H9 (cell line): Measurements from ENCODE around the gene DOCK11. TPM values are rescaled to one million over a fixed set of nuclear protein-coding genes. Genes with fewer than 3 reads are reported as not detected.
A peak's percentile ranks its signal among the peaks of the same experiment; 100 is the strongest.

Source experiments
- DNase-seq: peaks from one replicate; pipeline ENCODE4 v3.0.0-alpha.2; 2017
- H2AFZ ChIP-seq: one replicate; pipeline ENCODE4 v1.6.1; 2013; ENCODE audit warnings: mild to moderate bottlenecking, low read length, control low read depth, moderate library complexity
- H2AK5ac ChIP-seq: 2 replicates; pipeline ENCODE4 v1.6.1; 2013; ENCODE audit warnings: low read length, control low read depth, mixed read lengths; ENCODE audit not compliant: insufficient read length
- H2BK120ac ChIP-seq: one replicate; pipeline ENCODE4 v1.6.1; 2013; ENCODE audit warnings: low read depth, mild to moderate bottlenecking, low read length, control low read depth, inconsistent platforms; ENCODE audit not compliant: poor library complexity, severe bottlenecking
- H2BK12ac ChIP-seq: 2 replicates; pipeline ENCODE4 v1.6.1; 2013; ENCODE audit warnings: low read length, control low read depth, mixed read lengths, low read depth; ENCODE audit not compliant: insufficient read length
- H2BK15ac ChIP-seq: 2 replicates; pipeline ENCODE4 v1.6.1; 2013; ENCODE audit warnings: low read depth, low read length, control low read depth
- H2BK20ac ChIP-seq: one replicate; pipeline ENCODE4 v1.6.1; 2013; ENCODE audit warnings: low read depth, mild to moderate bottlenecking, low read length, control low read depth, inconsistent platforms; ENCODE audit not compliant: poor library complexity, severe bottlenecking
- H2BK5ac ChIP-seq: 2 replicates; pipeline ENCODE4 v1.6.1; 2013; ENCODE audit warnings: low read length, control low read depth, mixed read lengths; ENCODE audit not compliant: insufficient read length
- H3K14ac ChIP-seq: 2 replicates; pipeline ENCODE4 v1.6.1; 2013; ENCODE audit warnings: low read length, control low read depth; ENCODE audit not compliant: insufficient read depth
- H3K18ac ChIP-seq: 2 replicates; pipeline ENCODE4 v1.6.1; 2013; ENCODE audit warnings: low read depth, mild to moderate bottlenecking, mixed read lengths, low read length, control low read depth; ENCODE audit not compliant: insufficient read length
- H3K23ac ChIP-seq: 2 replicates; pipeline ENCODE4 v1.6.1; 2013; ENCODE audit warnings: low read length, control low read depth, mixed read lengths, low read depth; ENCODE audit not compliant: insufficient read length
- H3K23me2 ChIP-seq: 2 replicates; pipeline ENCODE4 v1.6.1; 2013; ENCODE audit warnings: low read depth, mild to moderate bottlenecking, mixed read lengths, low read length, control low read depth; ENCODE audit not compliant: insufficient read length, poor library complexity, severe bottlenecking
- H3K27ac ChIP-seq: 2 replicates; pipeline ENCODE4 v1.5.1; 2013; ENCODE audit warnings: low read length, control low read depth, mixed read lengths, low read depth; ENCODE audit not compliant: insufficient read length
- H3K27me3 ChIP-seq: 2 replicates; pipeline ENCODE4 v1.6.1; 2013; ENCODE audit warnings: low read length, control low read depth, inconsistent platforms; ENCODE audit not compliant: insufficient read depth
- H3K4ac ChIP-seq: 2 replicates; pipeline ENCODE4 v1.6.1; 2013; ENCODE audit warnings: low read depth, mild to moderate bottlenecking, control low read depth, inconsistent platforms, low read length, moderate library complexity
- H3K4me1 ChIP-seq: 2 replicates; pipeline ENCODE4 v1.6.1; 2013; ENCODE audit warnings: low read length, control low read depth, inconsistent platforms; ENCODE audit not compliant: insufficient read depth
- H3K4me2 ChIP-seq: 2 replicates; pipeline ENCODE4 v1.6.1; 2013; ENCODE audit warnings: low read length, control low read depth, mixed read lengths; ENCODE audit not compliant: insufficient read length, insufficient read depth
- H3K56ac ChIP-seq: 2 replicates; pipeline ENCODE4 v1.6.1; 2013; ENCODE audit warnings: low read depth, mild to moderate bottlenecking, mixed read lengths, low read length, control low read depth; ENCODE audit not compliant: insufficient read length
- H3K79me1 ChIP-seq: 2 replicates; pipeline ENCODE4 v1.6.1; 2013; ENCODE audit warnings: low read depth, mild to moderate bottlenecking, moderate library complexity, low read length, control low read depth, inconsistent platforms; ENCODE audit not compliant: insufficient read depth, poor library complexity, severe bottlenecking
- H3K79me2 ChIP-seq: 2 replicates; pipeline ENCODE4 v1.6.1; 2013; ENCODE audit warnings: low read length, control low read depth, inconsistent platforms; ENCODE audit not compliant: insufficient read depth
- H3K9ac ChIP-seq: 2 replicates; pipeline ENCODE4 v1.6.1; 2013; ENCODE audit warnings: low read length, control low read depth, mixed read lengths; ENCODE audit not compliant: insufficient read length; ENCODE audit errors: extremely low read depth
- H3K9me3 ChIP-seq: one replicate; pipeline ENCODE4 v1.6.1; 2013; ENCODE audit warnings: low read depth, low read length, inconsistent platforms; ENCODE audit not compliant: control insufficient read depth
- H3T11ph ChIP-seq: one replicate; pipeline ENCODE4 v1.6.1; 2013; ENCODE audit warnings: mild to moderate bottlenecking, low read length, control low read depth, inconsistent platforms
- H4K20me1 ChIP-seq: one replicate; pipeline ENCODE4 v1.6.1; 2013; ENCODE audit not compliant: control insufficient read depth, insufficient read length, insufficient read depth
- H4K5ac ChIP-seq: 2 replicates; pipeline ENCODE4 v1.6.1; 2013; ENCODE audit warnings: low read depth, mild to moderate bottlenecking, mixed read lengths, low read length, control low read depth; ENCODE audit not compliant: insufficient read length
- H4K8ac ChIP-seq: replicated peaks from 2 replicates; pipeline ENCODE4 v1.6.1; 2013; ENCODE audit warnings: low read length, control low read depth, mixed read lengths, low read depth; ENCODE audit not compliant: insufficient read length
- H4K91ac ChIP-seq: 2 replicates; pipeline ENCODE4 v1.6.1; 2013; ENCODE audit warnings: low read depth, mild to moderate bottlenecking, moderate library complexity, mixed read lengths, low read length, control low read depth; ENCODE audit not compliant: insufficient read length
- H3K27ac Mint-ChIP-seq, 3 experiments: 2 replicates in 2 of 3; 3 replicates in 1 of 3; pipeline ENCODE4 v1.8.0; 2020 to 2021; ENCODE audit warnings: mixed read lengths in 3 of 3, mild to moderate bottlenecking in 1 of 3, moderate library complexity in 1 of 3
- H3K27me3 Mint-ChIP-seq: 2 replicates; pipeline ENCODE4 v1.8.0; 2021; ENCODE audit warnings: low read depth, mild to moderate bottlenecking, moderate library complexity, mixed read lengths
- H3K36me3 Mint-ChIP-seq, 3 experiments: 2 replicates in 2 of 3; 3 replicates in 1 of 3; pipeline ENCODE4 v1.8.0; 2020 to 2021; ENCODE audit warnings: low read depth in 3 of 3, mixed read lengths in 3 of 3; ENCODE audit not compliant: insufficient read depth in 1 of 3
- H3K4me1 Mint-ChIP-seq, 2 experiments: 2 replicates each; pipeline ENCODE4 v1.8.0; 2020; ENCODE audit warnings: mixed read lengths in 2 of 2
- H3K4me3 Mint-ChIP-seq, 2 experiments: 2 replicates in 1 of 2; 3 replicates in 1 of 2; pipeline ENCODE4 v1.8.0; 2020 to 2021; ENCODE audit warnings: mild to moderate bottlenecking in 2 of 2, mixed read lengths in 2 of 2, moderate library complexity in 1 of 2
- H3K9me3 Mint-ChIP-seq, 2 experiments: 2 replicates in 1 of 2; 3 replicates in 1 of 2; pipeline ENCODE4 v1.8.0; 2020; ENCODE audit warnings: mild to moderate bottlenecking in 2 of 2, mixed read lengths in 2 of 2, moderate library complexity in 1 of 2
- CTCF ChIP-seq: fragments of 200-600 bp; sonication (generic); conservative IDR thresholded peaks from 3 replicates; pipeline ENCODE4 v1.8.0; 2021; ENCODE audit warnings: antibody characterized with exemption, mild to moderate bottlenecking
- WGBS: extraction: QIAGEN DNeasy Blood & Tissue Kit; methylation state at CpG from one replicate; pipeline ENCODE4 v1.1.7; 2013; ENCODE audit warnings: missing lambda C conversion rate, low lambda C conversion rate, mixed read lengths; ENCODE audit not compliant: insufficient read length; ENCODE audit errors: extremely low coverage; 5-methylcytosine and 5-hydroxymethylcytosine counted together
- total RNA-seq: library from RNA; stranded (reverse); gene quantifications from 2 replicates; pipeline ENCODE4 v1.2.1, GENCODE V29; 2021

Gene DOCK11
- total RNA-seq, 1 experiment from 2014 or later = 6.2 TPM

DNA sequence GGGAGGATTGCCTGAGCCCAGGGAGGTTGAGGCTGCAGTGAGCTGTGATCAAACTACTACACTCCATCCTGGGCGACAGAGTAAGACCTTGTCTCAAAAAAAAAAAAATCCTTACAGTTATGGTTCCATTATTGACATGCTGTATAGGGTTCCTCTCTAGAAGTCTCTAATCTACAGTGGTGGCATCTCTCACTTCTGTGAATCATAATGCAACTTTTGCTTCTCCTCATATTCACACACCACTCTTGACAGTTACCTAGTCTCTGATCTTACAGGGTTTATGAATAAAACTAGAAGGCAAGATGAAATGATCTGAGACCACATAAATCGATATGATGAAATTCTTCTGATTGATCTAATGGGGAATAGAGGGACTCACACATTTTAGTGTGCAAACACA, 40.6 kb downstream of the DOCK11 start:
- no CpG with 5 or more reads among the region's 2 CpGs for WGBS
- H3K79me2 ChIP-seq = no peaks in the 10 kb centered on the region
- peaks cover 26% of the 10 kb centered on the region for H3K9me3 ChIP-seq
- no peak overlapping the region for H3K9ac ChIP-seq
- H4K5ac ChIP-seq = no peak overlapping the region
- H4K8ac ChIP-seq = no peak overlapping the region
- H3K23me2 ChIP-seq = no peaks in the 10 kb centered on the region
- no peak overlapping the region for H2BK20ac ChIP-seq
- Mint-ChIP-seq H3K4me3 (no peak overlapping the region), H3K27ac (peak overlapping the region in 1 of 3 experiments; percentile 75; a peak in 2 of 7 replicates), H3K9me3 (peaks cover 0 to 53% of the 10 kb centered on the region in 2 experiments; a peak in 3 of 5 replicates), H3K4me1 (peaks cover 39 to 44% of the 10 kb centered on the region in 2 experiments), H3K27me3 (no peaks in the 10 kb centered on the region), H3K36me3 (peaks cover 0 to 5% (median 4%) of the 10 kb centered on the region in 3 experiments; a peak in 3 of 7 replicates)
- no peak overlapping the region for H2AFZ ChIP-seq
- TF ChIP-seq CTCF = no peak
- H3K56ac ChIP-seq = no peak overlapping the region
- no peak overlapping the region for H2BK120ac ChIP-seq
- H2AK5ac ChIP-seq = no peak overlapping the region
- no peak overlapping the region for H3K14ac ChIP-seq
- no peak overlapping the region for H3K4ac ChIP-seq
- no peak overlapping the region for H4K91ac ChIP-seq
- H2BK12ac ChIP-seq = no peak overlapping the region
- no peaks in the 10 kb centered on the region for H3K4me1 ChIP-seq
- H3K27ac ChIP-seq = no peak overlapping the region
- H3T11ph ChIP-seq = no peak overlapping the region
- DNase-seq = no peak
- H3K79me1 ChIP-seq = no peaks in the 10 kb centered on the region
- no peak overlapping the region for H2BK5ac ChIP-seq
- H2BK15ac ChIP-seq = no peak overlapping the region
- no peaks in the 10 kb centered on the region for H4K20me1 ChIP-seq
- H3K23ac ChIP-seq = no peak overlapping the region
- no peak overlapping the region for H3K18ac ChIP-seq
- H3K27me3 ChIP-seq = no peaks in the 10 kb centered on the region
- H3K4me2 ChIP-seq = no peak overlapping the region
